ENCODE results near the gene NRG2.

Gene NRG2

DNA sequence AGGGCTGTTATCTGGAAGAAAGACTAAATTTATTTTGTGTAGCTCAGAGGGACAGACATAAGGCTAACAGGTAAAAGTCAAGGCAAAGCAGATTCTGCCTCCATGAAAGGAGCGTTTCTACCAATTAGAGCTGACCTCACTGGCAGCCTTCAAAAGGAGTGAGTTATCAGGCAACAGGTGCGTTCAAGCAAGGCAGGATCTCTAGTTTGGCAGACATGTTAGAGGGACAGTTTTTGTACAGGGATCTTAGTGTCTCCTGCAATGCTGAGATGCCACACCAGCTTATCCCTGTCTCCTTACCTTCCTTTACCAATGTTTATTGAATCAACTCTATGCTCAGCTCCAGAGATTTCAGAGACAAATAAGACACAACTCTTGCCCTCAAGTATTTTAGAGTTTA is 73.8 kb downstream of the NRG2 start:
- no peak for TF ChIP-seq Cebpa-rat (IDR thresholded peaks at IDR 0.05)
- no peaks in the 10 kb centered on the region for H3K36me3 ChIP-seq
- H4K20me1 ChIP-seq: no peaks in the 10 kb centered on the region
- no peaks in the 10 kb centered on the region for H3K27me3 ChIP-seq
- H3K9me3 ChIP-seq (replicated peaks in 1 of 11): no peaks in the 10 kb centered on the region
- no peaks in the 10 kb centered on the region for H3K4me1 ChIP-seq
- H3K27ac ChIP-seq: no peak overlapping the region
- H3K4me3 ChIP-seq: no peak overlapping the region
- no peak overlapping the region for H3K9ac ChIP-seq
- no peak overlapping the region for H3K4me2 ChIP-seq

DNA sequence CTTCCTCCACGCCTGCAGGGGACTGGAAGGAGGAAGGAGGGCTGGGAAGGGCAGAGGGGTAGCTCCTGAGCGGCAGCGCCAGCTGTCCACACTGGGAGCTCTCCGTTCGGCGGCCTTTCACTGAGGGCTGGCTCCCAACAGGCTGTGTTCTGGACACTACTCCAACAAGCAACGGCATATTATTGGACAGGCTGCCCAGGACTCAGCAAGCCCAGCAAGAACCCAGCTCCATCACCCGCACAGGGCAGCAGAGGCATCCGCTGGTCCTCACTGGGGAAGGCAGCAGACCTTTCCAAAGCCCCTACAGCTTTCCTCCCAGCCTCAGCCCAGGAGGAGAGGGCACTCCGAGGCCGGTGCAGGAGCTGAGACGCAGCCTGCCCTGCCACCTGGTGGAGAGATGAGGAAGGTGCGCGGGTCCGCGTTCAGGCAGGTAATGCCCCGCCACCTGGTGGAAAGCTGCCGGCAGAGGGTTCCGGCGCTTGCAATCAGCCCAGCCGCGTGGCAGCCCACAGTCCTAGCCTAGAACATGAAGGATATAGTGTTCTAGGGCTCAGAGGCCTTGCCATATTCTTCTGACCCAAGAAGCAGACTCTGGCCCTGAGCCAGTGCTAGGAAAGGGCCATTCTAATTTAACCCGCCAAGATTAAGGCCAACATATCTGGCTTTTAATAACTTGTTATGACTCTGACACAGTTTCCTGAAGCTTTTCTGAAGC is 74.4 kb downstream of the NRG2 start:
- Histone ChIP-seq H3K36me3 (no peaks in the 10 kb centered on the region), H3K27me3 (no peaks in the 10 kb centered on the region), H3K4me3 (no peak overlapping the region), H3K9me3 (replicated peaks in 1 of 11) (no peaks in the 10 kb centered on the region), H3K27ac (no peak overlapping the region), H3K4me1 (peaks cover 0 to under 1% (median 0%) of the 10 kb centered on the region in 10 experiments; a peak in 1 of 20 replicates), H3K9ac (no peak overlapping the region), H4K20me1 (no peaks in the 10 kb centered on the region), H3K4me2 (no peak overlapping the region; a peak in 1 of 22 replicates)
- TF ChIP-seq Cebpa-rat (IDR thresholded peaks at IDR 0.05): no peak

DNA sequence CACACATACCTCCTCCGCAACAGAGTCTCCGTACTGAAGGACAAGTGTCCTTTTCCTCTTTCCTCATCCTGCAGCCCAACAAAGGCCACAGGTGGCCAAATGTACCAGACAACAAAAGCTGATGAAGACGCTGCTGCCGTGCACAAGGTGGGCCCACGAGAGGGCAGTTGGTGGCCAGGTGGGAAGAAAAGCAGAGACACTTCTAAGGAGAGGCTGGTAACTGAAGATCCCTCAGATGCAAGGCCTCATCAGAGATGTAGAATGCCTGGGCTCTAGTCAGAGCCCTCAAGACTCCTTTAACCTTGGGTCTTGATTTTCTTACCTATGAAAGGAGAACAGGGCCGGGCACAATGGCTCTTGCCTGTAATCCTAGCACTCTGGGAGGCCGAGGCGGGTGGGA is 75.7 kb downstream of the NRG2 start:
- Histone ChIP-seq H3K36me3 (no peaks in the 10 kb centered on the region), H3K9me3 (replicated peaks in 1 of 11) (no peaks in the 10 kb centered on the region), H3K27ac (no peak overlapping the region), H3K4me3 (no peak overlapping the region), H3K4me1 (peaks cover 0 to 10% (median 0%) of the 10 kb centered on the region in 10 experiments; a peak in 3 of 20 replicates), H3K4me2 (no peak overlapping the region), H3K9ac (no peak overlapping the region), H4K20me1 (no peaks in the 10 kb centered on the region), H3K27me3 (no peaks in the 10 kb centered on the region)
- no peak for TF ChIP-seq Cebpa-rat (IDR thresholded peaks at IDR 0.05)

DNA sequence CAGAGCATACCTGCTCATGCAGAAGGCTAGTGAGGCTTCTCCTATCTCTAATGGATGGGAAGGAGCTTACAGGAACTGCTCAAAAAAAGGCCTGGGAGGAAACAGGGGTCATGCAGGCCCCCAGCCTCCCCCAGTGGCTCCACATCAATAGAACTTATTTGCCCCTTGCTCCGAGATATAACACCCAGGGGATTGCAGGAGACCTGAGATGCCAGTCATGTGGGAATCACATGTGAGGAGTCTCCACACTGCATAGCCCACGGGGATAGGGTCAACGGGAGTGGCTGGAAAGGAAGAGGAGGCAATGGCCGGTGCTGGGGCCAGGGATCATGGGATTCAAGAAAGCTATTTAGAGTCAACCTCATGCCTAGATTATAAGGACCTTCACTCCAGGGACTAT is 76.2 kb downstream of the NRG2 start:
- H3K4me1 ChIP-seq: peaks cover 0 to 13% (median 0%) of the 10 kb centered on the region in 10 experiments; a peak in 3 of 20 replicates
- no peak overlapping the region for H3K9ac ChIP-seq
- no peaks in the 10 kb centered on the region for H3K9me3 ChIP-seq (replicated peaks in 1 of 11)
- no peaks in the 10 kb centered on the region for H4K20me1 ChIP-seq
- H3K27ac ChIP-seq: no peak overlapping the region
- no peaks in the 10 kb centered on the region for H3K27me3 ChIP-seq
- no peaks in the 10 kb centered on the region for H3K36me3 ChIP-seq
- no peak overlapping the region; a peak in 1 of 22 replicates for H3K4me2 ChIP-seq
- no peak overlapping the region for H3K4me3 ChIP-seq
- no peak for TF ChIP-seq Cebpa-rat (IDR thresholded peaks at IDR 0.05)

DNA sequence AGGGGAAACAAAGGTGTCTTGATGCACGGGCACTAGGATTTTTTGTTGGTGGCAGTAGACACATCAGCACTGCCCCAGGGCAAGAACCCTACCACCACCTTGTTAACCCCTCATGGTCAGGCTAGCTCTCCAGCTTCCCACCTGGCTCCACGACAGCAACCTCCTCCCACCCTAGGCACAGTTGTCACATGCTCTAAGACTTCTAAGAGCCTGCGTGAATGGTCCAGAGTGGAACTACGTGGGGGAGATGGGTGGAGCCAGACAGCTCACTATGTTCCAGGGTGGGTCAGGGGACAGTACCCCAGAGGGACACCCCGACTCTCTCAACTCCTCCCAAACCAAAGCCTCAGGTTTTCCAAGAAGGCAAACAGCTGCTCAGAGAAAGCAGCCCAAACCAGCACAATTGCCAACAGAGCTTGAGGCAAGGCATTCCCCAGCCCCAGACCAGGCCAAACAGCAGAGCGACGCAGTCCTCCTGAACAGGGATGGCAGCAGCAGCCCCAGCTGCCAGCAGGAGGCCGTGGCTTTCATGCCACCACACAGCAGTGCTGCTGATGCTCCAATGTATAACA is 78.0 kb downstream of the NRG2 start:
- Histone ChIP-seq H3K4me1 (peaks cover 0 to 13% (median 0%) of the 10 kb centered on the region in 10 experiments; a peak in 3 of 20 replicates), H3K9ac (no peak overlapping the region), H3K27ac (no peak overlapping the region), H3K27me3 (no peaks in the 10 kb centered on the region), H3K36me3 (no peaks in the 10 kb centered on the region), H3K9me3 (replicated peaks in 1 of 11) (no peaks in the 10 kb centered on the region), H3K4me3 (no peak overlapping the region), H4K20me1 (no peaks in the 10 kb centered on the region), H3K4me2 (no peak overlapping the region)
- TF ChIP-seq Cebpa-rat (IDR thresholded peaks at IDR 0.05): no peak

DNA sequence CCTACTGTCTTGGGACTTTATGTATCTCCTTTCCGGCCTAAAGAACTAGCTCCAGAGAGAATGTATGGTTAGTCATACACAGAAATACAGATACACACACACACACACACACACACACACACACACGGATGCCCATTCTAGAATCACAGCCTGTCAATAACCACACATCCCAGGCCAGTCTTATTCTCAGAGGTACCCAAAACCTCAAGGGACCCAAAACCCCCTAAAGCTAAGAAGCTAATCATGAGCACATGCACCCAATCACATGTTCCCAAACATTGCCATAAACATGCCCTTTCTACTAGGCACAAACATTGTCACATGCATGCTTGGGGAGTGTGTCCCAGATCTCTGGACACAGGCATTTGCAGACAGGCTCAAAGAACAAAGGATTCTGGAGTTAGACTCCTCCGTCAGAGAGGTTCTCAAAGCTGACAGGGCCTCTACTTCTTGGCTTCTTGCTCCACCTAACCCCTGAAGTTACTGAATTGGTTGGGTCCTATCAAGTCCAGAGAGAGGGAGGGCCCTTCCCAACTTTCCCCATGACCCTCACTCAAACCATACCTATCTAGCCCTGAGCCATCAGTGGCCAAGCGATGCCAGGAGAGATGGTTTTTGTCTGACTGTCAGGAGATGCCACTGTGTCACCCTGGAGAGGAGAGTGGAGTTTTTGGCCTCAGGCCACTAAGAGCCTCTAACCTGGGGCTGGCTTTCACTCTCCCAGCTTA is 78.7 kb downstream of the NRG2 start:
- Histone ChIP-seq H3K4me2 (no peak overlapping the region), H3K27ac (no peak overlapping the region), H3K4me3 (no peak overlapping the region), H4K20me1 (no peaks in the 10 kb centered on the region), H3K36me3 (no peaks in the 10 kb centered on the region), H3K9ac (no peak overlapping the region), H3K27me3 (no peaks in the 10 kb centered on the region), H3K9me3 (replicated peaks in 1 of 11) (no peaks in the 10 kb centered on the region), H3K4me1 (peaks cover 0 to 13% (median 0%) of the 10 kb centered on the region in 10 experiments; a peak in 3 of 20 replicates)
- no peak for TF ChIP-seq Cebpa-rat (IDR thresholded peaks at IDR 0.05)

DNA sequence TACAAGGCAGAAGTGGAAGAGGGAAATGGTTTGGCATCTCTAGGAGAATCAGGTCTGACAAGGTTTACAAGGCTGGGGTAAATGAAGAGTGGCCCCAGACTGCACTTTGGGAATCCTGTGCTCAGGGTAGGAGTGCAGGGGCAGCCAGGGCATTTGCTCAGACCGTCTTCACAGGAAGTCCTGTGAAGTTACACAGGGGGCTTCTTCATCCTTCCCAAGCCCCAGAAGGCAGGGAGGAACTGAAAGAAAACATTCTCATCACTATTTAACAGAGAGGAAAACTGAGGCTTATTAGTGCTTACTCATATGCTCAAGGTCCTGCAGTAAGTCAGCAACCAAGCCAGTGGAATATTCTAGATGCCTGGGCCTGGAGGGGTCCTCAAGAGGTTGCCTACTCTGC is 80.7 kb downstream of the NRG2 start:
- Histone ChIP-seq H3K27me3 (no peaks in the 10 kb centered on the region), H3K9me3 (replicated peaks in 1 of 11) (no peaks in the 10 kb centered on the region), H3K27ac (no peak overlapping the region), H4K20me1 (no peaks in the 10 kb centered on the region), H3K4me3 (no peak overlapping the region), H3K4me1 (peaks cover 0 to 13% (median 0%) of the 10 kb centered on the region in 10 experiments; a peak in 3 of 20 replicates), H3K4me2 (peak overlapping the region in 3 of 11 experiments; percentile 10 to 47 (median 17); a peak in 2 of 22 replicates), H3K36me3 (no peaks in the 10 kb centered on the region), H3K9ac (no peak overlapping the region)
- no peak for TF ChIP-seq Cebpa-rat (IDR thresholded peaks at IDR 0.05)

DNA sequence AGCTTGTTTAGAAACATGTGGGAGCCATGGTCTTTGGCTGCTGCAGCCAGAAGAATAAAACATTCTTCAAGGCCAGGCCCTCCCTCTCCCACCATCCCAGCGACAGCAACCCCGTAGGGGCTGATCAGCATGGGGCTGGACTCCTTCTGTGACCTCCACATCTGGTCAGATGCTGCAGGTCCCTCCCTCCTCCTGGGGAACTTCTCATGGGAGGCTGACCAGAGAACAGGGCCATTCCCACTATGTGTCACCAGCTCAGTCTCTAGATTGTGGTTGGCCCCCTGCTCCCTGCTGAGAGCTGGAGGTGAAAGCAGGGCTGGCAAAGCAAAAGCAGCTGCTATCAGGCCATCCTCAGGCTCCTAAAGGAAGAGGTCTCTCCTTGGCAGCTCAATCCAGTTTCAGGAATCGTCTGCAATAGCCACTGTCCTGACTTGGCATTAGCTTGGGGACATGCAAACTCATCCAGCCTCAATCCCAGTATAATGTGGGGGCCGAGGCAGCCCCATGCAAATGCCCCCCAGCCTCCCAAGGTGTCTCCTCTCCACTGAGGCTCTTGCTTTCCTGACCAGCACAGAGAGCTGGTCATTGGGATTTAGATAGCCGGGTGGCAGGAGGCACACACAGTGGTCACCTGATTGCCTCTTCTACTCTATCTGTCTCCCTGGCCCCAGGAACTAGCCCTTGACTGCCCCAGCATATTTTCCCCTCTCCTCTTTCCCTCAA is 81.5 kb downstream of the NRG2 start:
- no peak for TF ChIP-seq Cebpa-rat (IDR thresholded peaks at IDR 0.05)
- H3K4me1 ChIP-seq: peaks cover 0 to 13% (median 0%) of the 10 kb centered on the region in 10 experiments; a peak in 3 of 20 replicates
- no peaks in the 10 kb centered on the region for H3K27me3 ChIP-seq
- H3K36me3 ChIP-seq: no peaks in the 10 kb centered on the region
- H4K20me1 ChIP-seq: no peaks in the 10 kb centered on the region
- H3K27ac ChIP-seq: no peak overlapping the region
- H3K9ac ChIP-seq: no peak overlapping the region
- no peak overlapping the region for H3K4me2 ChIP-seq
- H3K4me3 ChIP-seq: no peak overlapping the region
- no peaks in the 10 kb centered on the region for H3K9me3 ChIP-seq (replicated peaks in 1 of 11)
